Activated naive CD8-positive, alpha-beta T cell treated with anti-CD3 and anti-CD28 coated beads for 36 hours (primary cell): ENCODE measurements around the gene F8. TPM values are rescaled to one million over a fixed set of nuclear protein-coding genes. Genes with fewer than 3 reads are reported as not detected.

Experiments used
- DNase-seq: peaks from one replicate; pipeline ENCODE4 v3.0.0; 2021
- H3K27ac Mint-ChIP-seq: one replicate; pipeline ENCODE4 v1.8.0; 2022; ENCODE audit warnings: mild to moderate bottlenecking, moderate library complexity, mixed read lengths
- H3K27me3 Mint-ChIP-seq: one replicate; pipeline ENCODE4 v1.8.0; 2022; ENCODE audit warnings: mild to moderate bottlenecking, mixed read lengths
- H3K36me3 Mint-ChIP-seq: one replicate; pipeline ENCODE4 v1.8.0; 2021; ENCODE audit warnings: mild to moderate bottlenecking, mixed read lengths
- H3K4me1 Mint-ChIP-seq: one replicate; pipeline ENCODE4 v1.8.0; 2021; ENCODE audit warnings: mixed read lengths
- H3K4me3 Mint-ChIP-seq: one replicate; pipeline ENCODE4 v1.8.0; 2022; ENCODE audit warnings: mild to moderate bottlenecking, moderate library complexity, mixed read lengths
- H3K9me3 Mint-ChIP-seq: one replicate; pipeline ENCODE4 v1.8.0; 2022; ENCODE audit warnings: mixed read lengths
- total RNA-seq, 2 experiments: library from RNA; stranded (reverse); gene quantifications; one replicate each; pipeline ENCODE4 v1.2.3, GENCODE V29; 2021

Gene F8
- total RNA-seq, 2 experiments from 2014 or later: 4.3 TPM

- no peaks in the 10 kb centered on the region for H3K27me3 Mint-ChIP-seq
- no peak overlapping the region for H3K27ac Mint-ChIP-seq
- no peak for DNase-seq
- H3K36me3 Mint-ChIP-seq: peaks cover 24% of the 10 kb centered on the region
- peaks cover 36% of the 10 kb centered on the region for H3K4me1 Mint-ChIP-seq
- H3K9me3 Mint-ChIP-seq: no peaks in the 10 kb centered on the region
- no peak overlapping the region for H3K4me3 Mint-ChIP-seq
Observed at GRCh38 chrX:155052738-155053498, 30.4 kb upstream of the F8 start.

DNA sequence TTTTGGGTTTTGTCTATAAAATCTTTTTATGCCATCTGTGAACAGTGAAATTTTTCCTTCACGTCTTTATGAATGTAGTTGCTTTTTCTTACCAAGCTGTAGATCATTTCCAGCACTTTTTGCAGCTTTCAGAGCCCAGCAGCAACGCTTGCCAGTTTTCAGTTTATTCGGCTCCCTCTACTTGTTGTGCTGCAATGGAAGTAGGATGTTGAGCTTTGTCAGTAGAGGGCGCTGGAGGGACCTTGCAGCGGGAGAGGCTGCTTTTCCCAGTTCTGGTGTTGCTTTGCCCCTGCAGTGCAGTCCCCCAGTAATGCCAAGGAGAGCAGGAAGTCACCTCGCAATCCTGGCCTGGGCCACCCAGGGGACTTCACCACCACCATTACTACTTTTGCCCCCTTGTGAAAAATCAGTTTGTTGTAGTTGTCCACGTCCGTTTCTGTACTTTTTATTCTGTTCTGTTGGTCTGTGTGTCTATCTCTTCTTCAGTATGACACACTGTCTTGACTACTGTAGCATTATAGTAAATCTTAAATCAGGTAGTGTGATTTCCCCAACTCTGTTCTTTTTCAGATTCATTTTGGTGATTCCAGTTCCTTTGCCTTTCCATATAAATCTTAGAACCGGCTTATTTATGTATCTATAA, 26.6 kb upstream of the F8 start:
- Mint-ChIP-seq H3K27ac (no peak overlapping the region), H3K36me3 (peaks cover 28% of the 10 kb centered on the region), H3K4me1 (peaks cover 23% of the 10 kb centered on the region), H3K9me3 (no peaks in the 10 kb centered on the region), H3K4me3 (no peak overlapping the region), H3K27me3 (no peaks in the 10 kb centered on the region)
- DNase-seq: peak; percentile 30

- Mint-ChIP-seq H3K36me3 (peaks cover 26% of the 10 kb centered on the region), H3K4me3 (no peak overlapping the region), H3K27ac (no peak overlapping the region), H3K9me3 (no peaks in the 10 kb centered on the region), H3K27me3 (no peaks in the 10 kb centered on the region), H3K4me1 (peaks cover 23% of the 10 kb centered on the region)
- DNase-seq: no peak
Observed at GRCh38 chrX:155046811-155047528, 24.4 kb upstream of the F8 start.

GRCh38 chrX:155046129-155046810, 23.7 kb upstream of the F8 start:
- Mint-ChIP-seq H3K4me1 (peaks cover 19% of the 10 kb centered on the region), H3K27ac (no peak overlapping the region), H3K9me3 (no peaks in the 10 kb centered on the region), H3K4me3 (no peak overlapping the region), H3K27me3 (no peaks in the 10 kb centered on the region), H3K36me3 (peaks cover 19% of the 10 kb centered on the region)
- DNase-seq: no peak

DNA sequence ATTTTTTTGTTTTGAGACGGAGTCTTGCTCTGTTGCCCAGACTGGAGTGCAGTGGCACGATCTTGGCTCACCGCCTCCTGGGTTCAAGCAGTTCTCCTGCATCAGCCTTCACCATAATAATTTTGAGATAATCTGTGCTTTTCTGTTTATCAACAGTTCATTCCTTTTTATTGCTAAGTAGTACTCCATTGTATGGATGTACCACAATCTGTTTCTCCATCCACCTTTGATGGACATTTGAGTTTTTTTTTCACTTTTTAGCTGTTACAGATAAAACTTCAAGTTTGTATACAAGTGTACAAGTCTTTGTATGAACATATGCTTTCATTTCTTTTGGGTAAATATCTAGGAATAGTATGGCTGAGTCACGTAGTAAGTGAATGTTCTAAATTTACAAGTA, 13.2 kb upstream of the F8 start:
- peaks cover 43% of the 10 kb centered on the region for H3K36me3 Mint-ChIP-seq
- H3K27me3 Mint-ChIP-seq: no peaks in the 10 kb centered on the region
- H3K9me3 Mint-ChIP-seq: peaks cover 6% of the 10 kb centered on the region
- DNase-seq: no peak
- H3K4me3 Mint-ChIP-seq: no peak overlapping the region
- peaks cover 16% of the 10 kb centered on the region for H3K4me1 Mint-ChIP-seq
- H3K27ac Mint-ChIP-seq: no peak overlapping the region

DNA sequence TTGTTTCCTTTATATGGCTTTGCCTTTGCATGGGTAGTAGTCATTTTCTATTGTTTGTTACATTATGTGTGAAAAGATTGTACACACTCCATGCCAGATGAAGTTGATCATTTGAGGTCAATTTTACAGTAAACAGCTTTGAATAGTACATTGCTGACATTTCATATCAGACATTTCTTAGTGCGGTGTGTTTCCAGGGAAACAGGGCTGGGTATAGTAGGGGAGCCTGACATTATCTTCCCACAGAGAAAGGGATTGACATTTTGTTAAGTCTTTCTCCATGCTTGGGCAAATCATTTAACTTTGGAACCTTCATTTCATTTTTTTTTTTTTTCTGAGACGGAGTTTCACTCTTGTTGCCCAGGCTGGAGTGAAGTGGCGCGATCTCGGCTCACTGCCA, 9.1 kb upstream of the F8 start:
- Mint-ChIP-seq H3K9me3 (peaks cover 6% of the 10 kb centered on the region), H3K27me3 (no peaks in the 10 kb centered on the region), H3K4me3 (no peak overlapping the region), H3K4me1 (peaks cover 26% of the 10 kb centered on the region), H3K27ac (no peak overlapping the region), H3K36me3 (peaks cover 25% of the 10 kb centered on the region)
- no peak for DNase-seq

- Mint-ChIP-seq H3K27ac (peak overlapping the region; percentile 93), H3K9me3 (no peaks in the 10 kb centered on the region), H3K4me1 (peaks cover 29% of the 10 kb centered on the region), H3K27me3 (no peaks in the 10 kb centered on the region), H3K4me3 (peak overlapping the region; percentile 84), H3K36me3 (peaks cover 4% of the 10 kb centered on the region)
- DNase-seq: no peak
Observed at GRCh38 chrX:155028877-155029291, 6.4 kb upstream of the F8 start.

- peaks cover 29% of the 10 kb centered on the region for H3K4me1 Mint-ChIP-seq
- H3K27me3 Mint-ChIP-seq: no peaks in the 10 kb centered on the region
- H3K9me3 Mint-ChIP-seq: no peaks in the 10 kb centered on the region
- peak; percentile 2 for DNase-seq
- H3K27ac Mint-ChIP-seq: peak overlapping the region; percentile 93
- H3K36me3 Mint-ChIP-seq: peaks cover 4% of the 10 kb centered on the region
- peak overlapping the region; percentile 84 for H3K4me3 Mint-ChIP-seq
Observed at GRCh38 chrX:155028129-155028528, 5.6 kb upstream of the F8 start.

GRCh38 chrX:155027509-155028066, 5.1 kb upstream of the F8 start:
- Mint-ChIP-seq H3K36me3 (peaks cover 4% of the 10 kb centered on the region), H3K27me3 (no peaks in the 10 kb centered on the region), H3K4me1 (peaks cover 29% of the 10 kb centered on the region), H3K9me3 (no peaks in the 10 kb centered on the region), H3K4me3 (peak overlapping the region; percentile 84), H3K27ac (peak overlapping the region; percentile 93)
- DNase-seq: no peak

DNA sequence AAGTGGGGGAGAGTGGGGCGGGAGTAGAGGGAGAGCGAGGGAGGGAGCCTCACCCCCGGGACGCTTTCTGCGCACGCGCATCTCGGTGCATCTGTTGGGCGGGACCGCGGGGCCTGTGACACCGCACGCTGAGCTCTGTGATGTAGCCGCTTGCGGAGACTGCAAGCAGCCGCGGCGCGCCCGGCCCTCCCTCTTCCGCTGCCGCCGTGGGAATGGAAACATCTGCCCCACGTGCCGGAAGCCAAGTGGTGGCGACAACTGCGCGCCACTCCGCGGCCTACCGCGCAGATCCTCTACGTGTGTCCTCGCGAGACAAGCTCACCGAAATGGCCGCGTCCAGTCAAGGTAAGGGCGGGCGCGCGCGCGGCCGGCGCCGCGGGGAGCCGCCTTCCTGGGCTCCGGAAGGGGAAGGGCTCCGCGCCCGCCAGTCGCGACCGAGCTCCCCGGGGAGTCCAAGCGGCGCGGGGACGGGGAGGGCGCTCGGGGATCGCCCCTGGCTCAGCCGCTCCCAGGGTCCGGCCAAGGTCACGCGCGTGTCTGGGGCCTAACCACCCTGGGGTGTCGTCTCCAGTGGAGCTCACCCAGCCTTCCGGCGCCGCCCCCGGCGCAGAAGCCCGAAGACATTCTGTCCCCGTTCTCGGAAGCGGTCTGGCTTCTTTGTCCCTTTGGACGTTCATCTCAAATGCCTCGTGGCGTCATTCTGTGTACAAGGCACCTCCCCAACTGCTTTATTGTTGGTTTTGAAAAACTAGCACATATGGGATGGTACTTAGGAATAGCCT, 4.4 kb upstream of the F8 start, which contains the start of gene FUNDC2:
Gene FUNDC2, plus strand, starts transcription at position 118 of the 782 bp plus-strand sequence. Its CDS starts 95 bp downstream, at position 213.
- Mint-ChIP-seq H3K4me3 (peak within 1 kb of the TSS; percentile 84), H3K4me1 (peaks cover 29% of the 10 kb centered on the region), H3K9me3 (no peaks in the 10 kb centered on the region), H3K27ac (peak within 1 kb of the TSS; percentile 93), H3K27me3 (no peaks in the 10 kb centered on the region), H3K36me3 (peaks cover 4% of the 10 kb centered on the region)
- DNase-seq: peak; percentile 93

GRCh38 chrX:155026420-155026726, 3.9 kb upstream of the F8 start:
- Mint-ChIP-seq H3K9me3 (no peaks in the 10 kb centered on the region), H3K27me3 (no peaks in the 10 kb centered on the region), H3K27ac (peak overlapping the region; percentile 74), H3K36me3 (peaks cover 2% of the 10 kb centered on the region), H3K4me3 (peak overlapping the region; percentile 72), H3K4me1 (peaks cover 26% of the 10 kb centered on the region)
- no peak for DNase-seq

DNA sequence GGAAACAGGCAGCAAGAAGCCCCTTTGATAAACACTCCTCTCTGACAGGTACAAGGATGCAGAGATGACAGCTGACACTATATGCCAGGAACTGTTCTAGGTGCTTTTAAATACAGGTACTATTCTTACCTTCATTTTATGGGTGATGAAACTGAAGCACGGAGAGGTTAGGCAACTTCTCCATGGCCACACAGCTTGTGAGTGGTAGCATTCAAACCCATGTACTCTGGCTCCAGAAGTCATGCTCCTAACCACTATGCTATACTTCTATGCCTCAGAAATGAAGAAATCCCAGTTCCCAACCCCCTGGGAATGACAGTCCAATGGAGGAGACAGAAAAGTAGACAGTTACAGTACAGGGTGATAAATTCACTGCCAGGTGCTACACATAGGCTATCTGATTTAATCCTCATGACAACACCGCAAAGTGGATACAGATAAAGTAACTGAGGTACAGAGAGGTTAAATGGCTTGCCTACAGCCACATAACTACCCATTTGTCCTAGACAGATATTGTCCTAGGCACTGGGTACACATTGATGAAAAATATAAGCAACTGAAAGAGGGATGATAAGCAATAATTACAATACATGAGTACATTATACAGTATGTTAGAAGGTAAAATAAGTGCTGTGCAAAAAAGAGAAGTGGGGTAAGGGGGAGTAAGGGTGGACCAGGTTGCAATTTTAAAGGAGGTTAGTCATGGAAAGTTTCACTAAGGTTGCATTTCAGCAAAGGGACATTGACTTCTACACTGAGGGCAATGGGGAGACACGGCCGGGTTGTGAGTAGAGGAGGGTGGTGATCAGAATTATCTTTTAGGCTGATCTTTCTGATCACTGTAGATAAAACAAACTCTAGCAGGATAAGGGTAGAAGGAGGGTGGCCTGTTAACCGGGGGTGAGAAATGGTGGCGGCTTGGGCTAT, 1.6 kb upstream of the F8 start:
- Mint-ChIP-seq H3K9me3 (no peaks in the 10 kb centered on the region), H3K4me3 (no peak overlapping the region), H3K36me3 (no peaks in the 10 kb centered on the region), H3K27me3 (no peaks in the 10 kb centered on the region), H3K4me1 (peaks cover 15% of the 10 kb centered on the region), H3K27ac (no peak overlapping the region)
- no peak for DNase-seq

GRCh38 chrX:155020591-155020990, 1.9 kb downstream of the F8 start:
- Mint-ChIP-seq H3K27me3 (no peaks in the 10 kb centered on the region), H3K36me3 (no peaks in the 10 kb centered on the region), H3K4me1 (peaks cover 6% of the 10 kb centered on the region), H3K27ac (no peak overlapping the region), H3K9me3 (no peaks in the 10 kb centered on the region), H3K4me3 (no peak overlapping the region)
- DNase-seq: no peak
